Stomach (tissue), 9 donors: ENCODE results near the gene RTL5. TPM values are rescaled to one million over a fixed set of nuclear protein-coding genes. Genes with fewer than 3 reads are reported as not detected.

Source experiments
- DNase-seq, 2 donors: peaks; one replicate each; pipeline versions ENCODE4 v3.0.0 to v3.0.0-alpha.2; 2013 to 2019
- H3K27ac ChIP-seq, 5 donors: fragments of 200-600 bp in 4 of 5; sonication (generic) in 4 of 5; one replicate each; pipeline ENCODE4 v1.5.1; 2013 to 2019; ENCODE audit warnings: mild to moderate bottlenecking in 1 of 5, moderate library complexity in 1 of 5
- H3K27me3 ChIP-seq, 3 donors: fragments of 200-600 bp; sonication (generic); one replicate each; pipeline ENCODE4 v1.5.1; 2017 to 2019; ENCODE audit warnings: mixed run types in 1 of 3
- H3K36me3 ChIP-seq, 4 donors: fragments of 200-600 bp; sonication (generic); 1 replicate in 3 of 4; 2 replicates in 1 of 4; pipeline ENCODE4 v1.5.1; 2016 to 2019
- H3K4me1 ChIP-seq, 4 donors: fragments of 200-600 bp; sonication (generic); one replicate each; pipeline ENCODE4 v1.5.1; 2016 to 2019
- H3K4me3 ChIP-seq, 4 donors: fragments of 200-600 bp; sonication (generic) in 3 of 4; one replicate each; pipeline ENCODE4 v1.5.1; 2016 to 2019; ENCODE audit warnings: mild to moderate bottlenecking in 1 of 4
- H3K9me3 ChIP-seq, 4 donors: fragments of 200-600 bp; sonication (generic); one replicate each; pipeline ENCODE4 v1.5.1; 2016 to 2019
- EP300 ChIP-seq: sonication (generic); formaldehyde crosslinking; IDR thresholded peaks from one replicate; pipeline ENCODE4 v1.6.1; 2017; ENCODE audit warnings: antibody characterized with exemption
- POLR2A ChIP-seq, 4 donors: fragments of 450-650 bp; IDR thresholded peaks; one replicate each; pipeline ENCODE4 v1.6.1; 2016; ENCODE audit warnings: antibody characterized with exemption in 4 of 4, control low read depth in 2 of 4, mild to moderate bottlenecking in 1 of 4, moderate library complexity in 1 of 4
- POLR2AphosphoS5 ChIP-seq, 3 donors: sonication (generic); formaldehyde crosslinking; IDR thresholded peaks; one replicate each; pipeline ENCODE4 v1.6.1; 2016; ENCODE audit warnings: antibody characterized with exemption in 3 of 3
- WGBS, 5 donors: extraction: QIAGEN DNeasy Blood & Tissue Kit in 3 of 5; methylation state at CpG; one replicate each; pipeline versions ENCODE4 v1.1.5 to v1.1.7; 2013 to 2018; 5-methylcytosine and 5-hydroxymethylcytosine counted together
- intact Hi-C: fragments of 100-400 bp; cut with DNase I; formaldehyde crosslinking; loops from one replicate; pipeline ENCODE4 v1.15.1; 2023; ENCODE audit warnings: low total_unique reads
- polyA plus RNA-seq, 3 donors: library from polyadenylated mRNA; stranded (reverse); fragments of 200-250 nt; gene quantifications; one replicate each; pipeline ENCODE4 v1.2.3, GENCODE V29; 2013
- total RNA-seq, 5 donors: library from RNA; depleted of rRNA; stranded (reverse); fragments of >200 nt; gene quantifications; one replicate each; pipeline versions ENCODE4 v1.1.0 to v1.2.3, GENCODE V29; 2014 to 2016
- TF ChIP-seq, protein P1 (sequence below), 7 experiments: fragments of 450-650 bp in 4 of 7; fragments of 200-600 bp in 3 of 7; sonication (generic) in 3 of 7; IDR thresholded peaks; one replicate each; pipeline ENCODE4 v1.5.1; 2016 to 2019; ENCODE audit warnings: antibody characterized with exemption in 7 of 7, control low read depth in 2 of 7, mild to moderate bottlenecking in 1 of 7
- donor health status: healthy with polysubstance abuse.
- donor health status: Bipolar disorder and iron deficiency.
- donor health status: healthy.

The RTL5 gene
- total and polyA plus RNA-seq, 8 donors, result 0.58 to 5.4 (median 2.6) TPM

- peaks cover 0 to 12% (median 0%) of the 10 kb centered on the region in 3 donors for H3K27me3 ChIP-seq
- TF ChIP-seq, protein P1, sequence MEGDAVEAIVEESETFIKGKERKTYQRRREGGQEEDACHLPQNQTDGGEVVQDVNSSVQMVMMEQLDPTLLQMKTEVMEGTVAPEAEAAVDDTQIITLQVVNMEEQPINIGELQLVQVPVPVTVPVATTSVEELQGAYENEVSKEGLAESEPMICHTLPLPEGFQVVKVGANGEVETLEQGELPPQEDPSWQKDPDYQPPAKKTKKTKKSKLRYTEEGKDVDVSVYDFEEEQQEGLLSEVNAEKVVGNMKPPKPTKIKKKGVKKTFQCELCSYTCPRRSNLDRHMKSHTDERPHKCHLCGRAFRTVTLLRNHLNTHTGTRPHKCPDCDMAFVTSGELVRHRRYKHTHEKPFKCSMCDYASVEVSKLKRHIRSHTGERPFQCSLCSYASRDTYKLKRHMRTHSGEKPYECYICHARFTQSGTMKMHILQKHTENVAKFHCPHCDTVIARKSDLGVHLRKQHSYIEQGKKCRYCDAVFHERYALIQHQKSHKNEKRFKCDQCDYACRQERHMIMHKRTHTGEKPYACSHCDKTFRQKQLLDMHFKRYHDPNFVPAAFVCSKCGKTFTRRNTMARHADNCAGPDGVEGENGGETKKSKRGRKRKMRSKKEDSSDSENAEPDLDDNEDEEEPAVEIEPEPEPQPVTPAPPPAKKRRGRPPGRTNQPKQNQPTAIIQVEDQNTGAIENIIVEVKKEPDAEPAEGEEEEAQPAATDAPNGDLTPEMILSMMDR (IDR thresholded peaks at IDR 0.05), result no peak
- no peak for TF ChIP-seq POLR2A (IDR thresholded peaks at IDR 0.05)
- TF ChIP-seq EP300, result no peak
- TF ChIP-seq POLR2AphosphoS5 (IDR thresholded peaks at IDR 0.05), result no peak
- no peaks in the 10 kb centered on the region for H3K36me3 ChIP-seq
- intact Hi-C loops, result no loop called here
- no peak for DNase-seq
- WGBS, 5 donors, result 62 to 88% (median 79%) methylated on average over 3 of the region's 3 CpGs
- H3K9me3 ChIP-seq, result no peaks in the 10 kb centered on the region
- no peak overlapping the region for H3K27ac ChIP-seq
- peaks cover 0 to 16% (median 5%) of the 10 kb centered on the region in 4 donors for H3K4me1 ChIP-seq
- no peak overlapping the region for H3K4me3 ChIP-seq
Measured at GRCh38 chrX:72097098-72097497, 34.6 kb downstream of the RTL5 start.

GRCh38 chrX:72095370-72095769 is 36.3 kb downstream of the RTL5 start:
- Histone ChIP-seq H3K9me3 (no peaks in the 10 kb centered on the region), H3K36me3 (no peaks in the 10 kb centered on the region), H3K27me3 (peaks cover 0 to 4% (median 0%) of the 10 kb centered on the region in 3 donors), H3K4me3 (no peak overlapping the region), H3K4me1 (peaks cover 0 to 6% (median 0%) of the 10 kb centered on the region in 4 donors), H3K27ac (peak overlapping the region in 1 of 5 donors; percentile 35)
- no peak for DNase-seq
- intact Hi-C loops, result no loop called here
- 58 to 75% (median 65%) methylated on average over 2 of the region's 2 CpGs for WGBS, 5 donors
- TF ChIP-seq EP300, result no peak
- TF ChIP-seq, protein P1 (IDR thresholded peaks at IDR 0.05), result no peak
- TF ChIP-seq POLR2A (IDR thresholded peaks at IDR 0.05), result no peak
- no peak for TF ChIP-seq POLR2AphosphoS5 (IDR thresholded peaks at IDR 0.05)

- H3K4me3 ChIP-seq, result no peak overlapping the region
- peak; percentile 44 to 79 for DNase-seq
- peaks cover 0 to 6% (median 0%) of the 10 kb centered on the region in 4 donors for H3K4me1 ChIP-seq
- no peaks in the 10 kb centered on the region for H3K36me3 ChIP-seq
- H3K27me3 ChIP-seq, result peaks cover 0 to 3% (median 0%) of the 10 kb centered on the region in 3 donors
- WGBS, 5 donors, result 27 to 43% (median 37%) methylated on average over 4 of the region's 4 CpGs
- intact Hi-C loops, result no loop called here
- TF ChIP-seq POLR2AphosphoS5 (IDR thresholded peaks at IDR 0.05) (no peak), EP300 (no peak), POLR2A (IDR thresholded peaks at IDR 0.05) (no peak)
- TF ChIP-seq, protein P1 (IDR thresholded peaks at IDR 0.05), result no peak
- no peaks in the 10 kb centered on the region for H3K9me3 ChIP-seq
- peak overlapping the region in 1 of 5 donors; percentile 35 for H3K27ac ChIP-seq
Measured at GRCh38 chrX:72094894-72095293, 36.8 kb downstream of the RTL5 start.

DNA sequence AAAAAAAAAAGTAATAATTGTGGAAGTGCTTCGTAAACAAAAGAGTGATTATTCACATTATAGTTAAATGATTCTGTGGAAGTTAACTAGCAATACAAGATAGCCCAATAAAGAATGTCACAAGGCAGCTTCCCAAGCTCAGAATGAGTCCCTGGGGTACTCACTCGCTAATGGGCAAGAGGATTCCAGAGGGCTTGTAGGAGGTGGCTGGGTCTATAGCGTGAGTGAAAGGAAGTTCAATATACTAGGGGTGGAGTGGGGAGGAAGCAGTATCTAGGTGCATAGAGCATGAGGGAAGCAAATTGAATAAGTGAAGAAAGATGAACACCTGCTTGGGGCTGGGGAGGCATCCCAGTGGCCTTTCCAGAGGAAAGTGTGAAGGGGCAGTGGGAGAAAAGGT is 42.5 kb downstream of the RTL5 start:
- H3K4me1 ChIP-seq, result no peaks in the 10 kb centered on the region
- no peak overlapping the region for H3K27ac ChIP-seq
- no peaks in the 10 kb centered on the region for H3K9me3 ChIP-seq
- no peak overlapping the region for H3K4me3 ChIP-seq
- no peaks in the 10 kb centered on the region for H3K27me3 ChIP-seq
- 61 to 82% (median 70%) methylated on average over 3 of the region's 3 CpGs for WGBS, 5 donors
- no peak for DNase-seq
- intact Hi-C loops, result no loop called here
- TF ChIP-seq, protein P1 (IDR thresholded peaks at IDR 0.05), result no peak
- TF ChIP-seq POLR2AphosphoS5 (IDR thresholded peaks at IDR 0.05) (no peak), POLR2A (IDR thresholded peaks at IDR 0.05) (no peak), EP300 (no peak)
- no peaks in the 10 kb centered on the region for H3K36me3 ChIP-seq
